GM19099 (cell line): ENCODE data around the gene FARP1.

ENCODE experiments used
- POLR2A ChIP-seq: IDR thresholded peaks from 3 replicates; pipeline ENCODE4 v1.6.1; 2011; ENCODE audit warnings: low read depth; ENCODE audit not compliant: insufficient read length; ENCODE audit errors: extremely low read depth

Gene FARP1

GRCh38 chr13:98343461-98343860, 200.6 kb downstream of the FARP1 start:
- no peak for TF ChIP-seq POLR2A

- no peak for TF ChIP-seq POLR2A
Measured at GRCh38 chr13:98344392-98344791, 201.5 kb downstream of the FARP1 start.

GRCh38 chr13:98345107-98345935, 202.4 kb downstream of the FARP1 start:
- no peak for TF ChIP-seq POLR2A

- no peak for TF ChIP-seq POLR2A
Measured at GRCh38 chr13:98346904-98347636, 204.2 kb downstream of the FARP1 start.

- no peak for TF ChIP-seq POLR2A
Measured at GRCh38 chr13:98347756-98348155, 204.9 kb downstream of the FARP1 start.

- no peak for TF ChIP-seq POLR2A
Measured at GRCh38 chr13:98348466-98349200, 205.7 kb downstream of the FARP1 start.

GRCh38 chr13:98349731-98350305, 206.9 kb downstream of the FARP1 start:
- TF ChIP-seq POLR2A, result no peak

GRCh38 chr13:98350746-98351330, 207.9 kb downstream of the FARP1 start:
- TF ChIP-seq POLR2A, result no peak

GRCh38 chr13:98351636-98352035, 208.7 kb downstream of the FARP1 start:
- TF ChIP-seq POLR2A, result no peak

GRCh38 chr13:98352226-98352625, 209.3 kb downstream of the FARP1 start:
- no peak for TF ChIP-seq POLR2A

- TF ChIP-seq POLR2A, result no peak
Measured at GRCh38 chr13:98353750-98354149, 210.9 kb downstream of the FARP1 start.

- no peak for TF ChIP-seq POLR2A
Measured at GRCh38 chr13:98358937-98359336, 216.0 kb downstream of the FARP1 start.

- TF ChIP-seq POLR2A, result no peak
Measured at GRCh38 chr13:98360545-98360944, 217.7 kb downstream of the FARP1 start.

- no peak for TF ChIP-seq POLR2A
Measured at GRCh38 chr13:98363326-98363725, 220.4 kb downstream of the FARP1 start.

GRCh38 chr13:98364179-98364578, 221.3 kb downstream of the FARP1 start:
- TF ChIP-seq POLR2A, result no peak
